GM12892 (cell line): Measurements from ENCODE around the gene KIF21A.

Source experiments
- POLR2A ChIP-seq: IDR thresholded peaks from 2 replicates; pipeline ENCODE4 v1.6.1; 2011; ENCODE audit warnings: low read depth, low read length, control low read depth
- POLR2AphosphoS5 ChIP-seq: IDR thresholded peaks from 2 replicates; pipeline ENCODE4 v1.6.1; 2011; ENCODE audit warnings: low read depth, low read length, control low read depth
- TAF1 ChIP-seq: IDR thresholded peaks from 2 replicates; pipeline ENCODE4 v1.6.1; 2011; ENCODE audit warnings: low read depth, mild to moderate bottlenecking, control low read depth, low read length, borderline replicate concordance

GRCh38 chr12:39344926-39345325 is 98.0 kb downstream of the KIF21A start:
- TF ChIP-seq POLR2A (no peak), POLR2AphosphoS5 (no peak), TAF1 (no peak)
